GM15510 (cell line): Measurements from ENCODE around the gene SLBP.

ENCODE experiments used
- POLR2A ChIP-seq: IDR thresholded peaks from 3 replicates; pipeline ENCODE4 v1.6.1; 2011; ENCODE audit warnings: borderline replicate concordance; ENCODE audit not compliant: insufficient read length; ENCODE audit errors: extremely low read depth

Gene SLBP

DNA sequence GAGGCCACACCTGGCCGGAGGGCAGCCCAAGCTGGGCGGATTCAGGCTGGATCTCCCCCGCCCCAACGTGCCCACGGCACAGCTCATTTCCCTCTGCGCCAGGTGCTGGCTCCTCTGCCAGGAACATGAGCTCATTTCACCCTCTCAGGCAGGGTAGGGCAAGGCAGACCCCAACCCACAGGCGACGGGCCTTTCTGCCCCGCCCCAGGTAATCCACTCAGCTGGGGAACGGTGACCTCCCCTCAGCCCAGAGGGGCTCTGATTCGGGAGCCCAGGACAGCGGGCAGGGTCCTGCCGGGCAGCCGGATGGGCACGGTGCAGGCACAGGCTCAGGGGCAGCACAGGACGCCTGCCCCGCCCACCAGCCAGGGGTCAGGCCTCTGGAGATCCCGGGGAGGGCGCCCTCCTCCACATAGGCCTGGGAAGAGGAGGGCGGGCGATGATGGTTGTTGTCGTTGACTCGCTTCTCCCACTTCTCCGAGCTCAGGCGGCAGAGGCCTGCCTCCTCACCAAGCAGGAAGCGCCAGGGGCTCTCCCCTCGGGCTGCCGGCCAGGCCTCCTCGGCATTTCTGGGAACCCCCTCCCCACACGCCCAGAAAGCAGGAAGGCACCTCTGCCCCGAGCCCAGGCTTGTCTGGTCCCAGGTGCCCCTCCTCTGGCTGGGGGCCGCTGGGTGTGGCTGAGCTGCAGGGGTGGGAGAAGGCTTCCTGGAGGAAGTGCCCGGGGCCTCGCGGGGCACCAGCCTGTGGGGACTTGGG is 40.3 kb upstream of the SLBP start:
- no peak for TF ChIP-seq POLR2A

DNA sequence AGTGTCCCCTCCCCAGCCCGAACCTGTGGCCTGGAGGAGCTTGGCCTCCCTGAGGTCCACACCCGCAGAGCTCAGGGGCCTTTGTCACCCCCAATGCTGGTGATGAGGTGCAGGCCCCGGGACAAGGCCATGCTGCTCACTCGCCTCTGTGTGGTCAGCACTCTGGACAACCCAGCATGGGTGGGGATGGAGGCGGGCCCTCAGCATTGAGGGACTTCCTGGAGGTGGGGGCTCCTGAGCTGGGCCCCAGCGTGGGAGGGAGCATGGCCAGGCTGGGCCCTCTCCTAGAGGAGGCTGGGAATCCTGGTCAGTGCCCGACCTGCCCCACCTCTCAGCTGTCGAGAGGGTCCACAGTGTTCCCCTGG is 39.8 kb upstream of the SLBP start:
- no peak for TF ChIP-seq POLR2A

DNA sequence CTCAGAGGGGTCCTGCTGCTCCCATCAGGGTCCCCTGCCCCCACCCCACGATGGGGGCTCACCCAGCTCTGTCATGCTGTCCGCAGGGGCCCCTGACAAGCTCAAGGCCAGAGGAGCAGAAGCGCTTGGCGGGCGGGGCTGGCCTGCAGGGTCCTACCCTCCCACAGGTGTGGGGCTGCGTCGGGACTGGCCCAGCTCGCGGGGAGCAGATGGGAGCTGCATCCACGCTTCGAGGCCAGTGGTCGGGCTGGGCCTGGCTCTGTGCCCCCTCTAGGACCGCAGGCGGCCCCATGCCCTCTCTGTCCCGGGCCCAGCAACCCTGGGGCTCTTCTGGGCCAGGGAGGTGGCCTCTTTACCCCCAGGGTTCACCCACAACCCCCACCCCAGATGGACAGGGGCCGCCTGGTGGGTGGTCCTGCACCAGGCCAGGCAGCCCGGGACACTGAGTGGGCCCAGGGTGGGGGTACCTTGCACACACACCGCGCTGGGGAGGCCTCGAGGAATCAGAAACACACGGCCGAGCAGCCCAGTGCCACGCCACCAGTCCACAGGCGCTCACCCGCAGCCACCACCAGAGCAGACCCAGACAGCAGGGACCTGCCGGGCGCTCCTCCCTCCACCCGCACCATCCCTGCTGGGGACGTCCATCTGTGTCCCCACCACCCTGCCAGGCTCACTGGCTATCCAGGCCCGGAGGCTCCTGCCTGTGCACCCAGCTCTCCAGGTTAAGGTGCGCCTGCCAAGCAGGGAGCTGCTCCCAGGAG is 39.2 kb upstream of the SLBP start:
- TF ChIP-seq POLR2A = no peak

DNA sequence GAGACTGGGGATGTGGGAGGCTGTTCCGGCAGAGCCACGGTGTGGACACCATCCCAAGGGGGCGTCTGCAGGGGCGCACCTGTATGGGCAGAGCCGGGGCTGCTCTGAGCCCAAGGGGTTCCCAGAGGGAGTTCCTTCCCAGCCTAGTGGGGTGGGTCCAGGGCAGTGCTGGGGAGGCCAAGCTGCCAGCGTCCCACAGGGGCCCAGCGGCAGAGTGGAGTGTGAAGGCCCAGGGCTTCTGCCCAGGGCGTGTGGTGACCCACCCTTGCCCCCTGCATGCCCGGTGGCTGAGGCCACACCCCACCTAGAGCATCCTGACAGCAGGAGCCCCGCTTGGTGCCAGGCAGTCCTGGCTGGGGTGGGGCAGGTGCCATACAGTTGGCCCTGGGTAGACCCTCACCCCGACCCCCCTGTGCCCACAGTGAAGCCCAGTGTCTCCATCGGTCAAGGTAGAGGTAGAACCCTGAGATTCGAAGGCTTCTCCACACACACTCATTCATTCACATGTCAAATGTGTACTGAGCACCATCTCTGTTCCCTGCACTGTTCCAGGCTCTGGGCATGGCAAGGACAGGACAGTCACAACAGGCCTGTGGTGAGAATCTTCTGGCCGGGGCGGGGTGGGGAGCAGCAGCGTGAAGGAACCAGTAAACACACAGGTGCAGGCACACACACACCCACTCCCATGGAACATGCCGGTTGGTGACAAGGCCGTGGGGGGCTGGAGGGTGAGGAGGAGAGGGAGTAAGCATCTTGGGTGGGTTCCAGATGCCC is 38.4 kb upstream of the SLBP start:
- no peak for TF ChIP-seq POLR2A

DNA sequence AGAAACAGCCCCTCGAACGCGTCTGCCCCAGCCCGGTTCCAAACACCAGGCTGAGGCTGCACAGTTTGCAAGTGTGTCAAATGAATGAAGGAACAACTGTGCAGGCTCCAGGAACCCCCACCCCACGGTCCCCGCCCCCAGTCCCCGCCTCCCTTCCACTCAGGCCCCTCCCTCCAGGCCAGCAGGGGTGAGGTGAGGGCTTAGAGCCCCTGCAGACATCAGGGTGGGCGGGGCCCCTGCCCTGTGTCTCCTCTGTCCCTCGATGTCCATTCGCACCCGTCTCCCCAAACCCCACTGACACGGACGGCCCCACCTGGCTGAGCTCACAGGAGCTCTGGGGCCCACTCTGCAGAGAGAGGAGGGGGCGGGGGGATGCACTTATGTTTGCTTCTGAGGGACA is 37.7 kb upstream of the SLBP start:
- no peak for TF ChIP-seq POLR2A

DNA sequence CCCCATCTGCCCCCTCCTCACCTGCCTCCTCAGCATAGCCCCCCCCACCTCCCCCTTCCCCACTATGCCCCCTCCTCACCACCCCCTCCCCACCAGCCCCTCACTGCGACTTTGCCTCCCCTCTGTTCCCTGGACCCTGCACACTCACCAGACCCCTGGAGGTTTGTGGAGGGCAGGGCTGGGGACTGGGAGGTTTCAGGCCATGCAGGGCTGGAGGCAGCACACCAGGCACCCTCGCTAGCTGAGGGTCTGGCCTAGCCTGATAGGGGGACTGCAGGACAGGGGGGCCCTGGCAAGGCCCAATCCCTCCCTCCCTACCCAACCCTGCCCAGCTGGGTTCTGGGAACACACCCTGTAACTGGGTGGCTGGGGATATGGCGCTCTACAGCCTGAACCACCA is 37.3 kb upstream of the SLBP start:
- no peak for TF ChIP-seq POLR2A

- no peak for TF ChIP-seq POLR2A
Measured at GRCh38 chr4:1748465-1748995, 36.4 kb upstream of the SLBP start.

GRCh38 chr4:1747603-1747967 is 35.5 kb upstream of the SLBP start:
- TF ChIP-seq POLR2A = no peak

DNA sequence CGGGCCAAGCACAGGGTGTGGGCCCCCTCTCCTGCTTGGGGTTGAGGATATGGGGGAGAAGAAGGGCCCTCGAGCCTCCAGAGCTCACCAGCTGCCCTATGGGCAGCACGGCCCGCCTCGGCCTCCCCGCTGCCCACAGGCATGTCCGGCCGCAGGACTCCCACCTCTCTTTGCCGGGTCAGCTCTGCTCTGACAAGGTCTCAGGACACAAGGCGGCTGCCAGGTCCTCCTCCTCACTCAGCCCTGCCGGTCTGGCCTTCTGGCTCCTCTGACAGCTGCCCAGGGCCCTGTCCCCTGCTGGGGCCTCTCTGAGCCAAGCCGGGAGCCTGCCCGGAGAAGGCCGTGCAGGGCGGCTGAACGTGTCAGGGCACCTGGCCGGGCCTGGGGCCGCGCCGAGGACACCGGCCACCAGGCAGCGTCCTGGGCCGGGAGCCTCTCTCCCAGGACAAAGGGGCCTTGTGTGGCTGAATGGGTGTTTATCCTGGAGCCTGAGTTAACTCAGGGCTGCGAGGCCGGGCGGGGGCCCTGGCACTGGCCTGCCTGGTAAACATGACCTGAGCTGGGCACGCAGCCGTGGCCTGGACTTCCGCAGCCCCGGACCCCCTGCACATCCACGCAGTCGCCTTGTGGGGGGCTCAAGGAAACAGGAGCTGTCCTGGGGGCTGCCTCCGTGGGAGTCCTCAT is 34.9 kb upstream of the SLBP start:
- TF ChIP-seq POLR2A = no peak

- no peak for TF ChIP-seq POLR2A
Measured at GRCh38 chr4:1746265-1746691, 34.2 kb upstream of the SLBP start.

GRCh38 chr4:1745697-1746096 is 33.6 kb upstream of the SLBP start:
- TF ChIP-seq POLR2A = peak; percentile 12

DNA sequence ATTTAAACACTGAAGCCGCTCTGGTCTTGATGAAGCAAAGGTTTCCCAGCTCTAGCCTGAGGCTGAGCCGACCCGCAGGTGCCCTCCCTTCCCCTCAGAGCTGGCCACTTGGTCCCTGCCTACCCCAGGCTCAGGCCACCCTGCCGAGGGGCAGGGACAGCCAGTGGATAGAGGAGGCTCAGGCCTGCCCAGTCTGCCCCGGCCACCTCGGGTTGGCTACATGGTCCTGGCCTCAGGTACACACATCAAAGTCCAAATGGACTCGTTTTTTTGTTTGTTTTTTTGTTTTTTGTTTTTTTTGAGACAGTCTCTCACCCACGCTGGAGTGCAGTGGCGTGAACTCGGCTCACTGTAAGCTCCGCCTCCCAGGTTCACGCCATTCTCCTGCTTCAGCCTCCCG is 33.0 kb upstream of the SLBP start:
- no peak for TF ChIP-seq POLR2A

DNA sequence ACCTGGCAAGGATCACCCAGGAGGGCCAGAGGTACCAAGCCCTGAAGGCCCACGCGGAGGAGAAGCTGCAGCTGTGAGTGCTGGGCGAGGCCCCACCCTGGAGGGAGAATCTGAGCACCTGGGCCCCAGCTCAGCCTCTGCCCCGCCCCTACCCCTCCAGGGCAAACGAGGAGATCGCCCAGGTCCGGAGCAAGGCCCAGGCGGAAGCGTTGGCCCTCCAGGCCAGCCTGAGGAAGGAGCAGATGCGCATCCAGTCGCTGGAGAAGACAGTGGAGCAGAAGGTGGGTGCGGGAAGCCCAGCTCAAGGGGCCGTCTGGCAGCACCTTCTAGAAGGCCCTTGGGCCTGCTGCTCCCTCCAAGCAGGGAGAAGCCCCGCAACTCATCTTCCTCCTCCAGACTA is 32.4 kb upstream of the SLBP start:
- no peak for TF ChIP-seq POLR2A

- TF ChIP-seq POLR2A = no peak
Measured at GRCh38 chr4:1743975-1744374, 31.9 kb upstream of the SLBP start.

GRCh38 chr4:1743551-1743950 is 31.4 kb upstream of the SLBP start:
- no peak for TF ChIP-seq POLR2A
